ENCODE data around the gene ERP29.
"Not testable (repeated sequence)": the region's sequence is repeated elsewhere in the genome, so short reads cannot be mapped to it uniquely, and the experiment has no call there.

DNA sequence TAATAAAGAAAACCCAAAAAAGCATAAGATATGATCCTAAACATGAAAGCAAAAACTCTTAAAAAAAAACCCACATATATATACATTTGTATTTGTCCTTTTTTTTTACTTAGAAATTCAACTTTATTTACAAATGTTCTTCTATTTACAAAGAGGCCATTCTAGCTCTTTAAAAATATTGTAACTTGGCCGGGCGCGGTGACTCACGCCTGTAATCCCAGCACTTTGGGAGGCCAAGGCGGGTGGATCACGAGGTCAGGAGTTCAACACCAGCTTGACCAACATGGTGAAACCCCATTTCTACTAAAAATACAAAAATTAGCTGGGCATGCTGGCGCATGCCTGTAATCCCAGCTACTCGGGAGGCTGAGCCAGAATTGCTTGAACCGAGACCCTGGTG lies 14.1 kb upstream of the ERP29 start:
- TF ChIP-seq, protein P1, sequence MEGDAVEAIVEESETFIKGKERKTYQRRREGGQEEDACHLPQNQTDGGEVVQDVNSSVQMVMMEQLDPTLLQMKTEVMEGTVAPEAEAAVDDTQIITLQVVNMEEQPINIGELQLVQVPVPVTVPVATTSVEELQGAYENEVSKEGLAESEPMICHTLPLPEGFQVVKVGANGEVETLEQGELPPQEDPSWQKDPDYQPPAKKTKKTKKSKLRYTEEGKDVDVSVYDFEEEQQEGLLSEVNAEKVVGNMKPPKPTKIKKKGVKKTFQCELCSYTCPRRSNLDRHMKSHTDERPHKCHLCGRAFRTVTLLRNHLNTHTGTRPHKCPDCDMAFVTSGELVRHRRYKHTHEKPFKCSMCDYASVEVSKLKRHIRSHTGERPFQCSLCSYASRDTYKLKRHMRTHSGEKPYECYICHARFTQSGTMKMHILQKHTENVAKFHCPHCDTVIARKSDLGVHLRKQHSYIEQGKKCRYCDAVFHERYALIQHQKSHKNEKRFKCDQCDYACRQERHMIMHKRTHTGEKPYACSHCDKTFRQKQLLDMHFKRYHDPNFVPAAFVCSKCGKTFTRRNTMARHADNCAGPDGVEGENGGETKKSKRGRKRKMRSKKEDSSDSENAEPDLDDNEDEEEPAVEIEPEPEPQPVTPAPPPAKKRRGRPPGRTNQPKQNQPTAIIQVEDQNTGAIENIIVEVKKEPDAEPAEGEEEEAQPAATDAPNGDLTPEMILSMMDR (IDR thresholded peaks at IDR 0.05): not testable (repeated sequence)
- not testable (repeated sequence) for TF ChIP-seq POLR2A (IDR thresholded peaks at IDR 0.05)

Measured in tibial nerve (tissue), 3 donors.